ENCODE results near the gene SH3D21.

Gene SH3D21

GRCh38 chr1:36339615-36340014, 33.4 kb downstream of the SH3D21 start:
- Mint-ChIP-seq H3K27ac (peak overlapping the region; percentile 17 to 32 (median 28)), H3K27me3 (ENCODE audit: low read depth) (peaks cover 4% of the 10 kb centered on the region), H3K36me3 (ENCODE audit: low read depth) (peaks cover 8% of the 10 kb centered on the region), H3K9me3 (no peaks in the 10 kb centered on the region), H3K4me3 (no peak overlapping the region), H3K4me1 (no peaks in the 10 kb centered on the region)
- TF ChIP-seq CTCF (IDR thresholded peaks at IDR 0.05; ENCODE audit: unreplicated experiment in 3 of 3), result no peak

- peaks cover 15% of the 10 kb centered on the region for H3K36me3 Mint-ChIP-seq (ENCODE audit: low read depth)
- no peak overlapping the region for H3K27ac Mint-ChIP-seq
- H3K4me1 Mint-ChIP-seq, result no peaks in the 10 kb centered on the region
- peaks cover 2% of the 10 kb centered on the region for H3K27me3 Mint-ChIP-seq (ENCODE audit: low read depth)
- no peaks in the 10 kb centered on the region for H3K9me3 Mint-ChIP-seq
- H3K4me3 Mint-ChIP-seq, result no peak overlapping the region
- no peak for TF ChIP-seq CTCF (IDR thresholded peaks at IDR 0.05; ENCODE audit: unreplicated experiment in 3 of 3)
Measured at GRCh38 chr1:36341626-36342320, 35.6 kb downstream of the SH3D21 start.

GRCh38 chr1:36342426-36343185, 36.4 kb downstream of the SH3D21 start:
- Mint-ChIP-seq H3K4me3 (no peak overlapping the region), H3K9me3 (no peaks in the 10 kb centered on the region), H3K36me3 (ENCODE audit: low read depth) (peaks cover 22% of the 10 kb centered on the region), H3K27me3 (ENCODE audit: low read depth) (no peaks in the 10 kb centered on the region), H3K27ac (no peak overlapping the region), H3K4me1 (no peaks in the 10 kb centered on the region)
- peak; percentile 21 to 41 (median 39) for TF ChIP-seq CTCF (IDR thresholded peaks at IDR 0.05; ENCODE audit: unreplicated experiment in 3 of 3)

GRCh38 chr1:36343651-36344394, 37.7 kb downstream of the SH3D21 start:
- TF ChIP-seq CTCF (IDR thresholded peaks at IDR 0.05; ENCODE audit: unreplicated experiment in 3 of 3), result no peak
- H3K36me3 Mint-ChIP-seq (ENCODE audit: low read depth), result peaks cover 31% of the 10 kb centered on the region

GRCh38 chr1:36344395-36344680, 38.2 kb downstream of the SH3D21 start:
- Mint-ChIP-seq H3K9me3 (no peaks in the 10 kb centered on the region), H3K4me3 (no peak overlapping the region)
- no peak for TF ChIP-seq CTCF (IDR thresholded peaks at IDR 0.05; ENCODE audit: unreplicated experiment in 3 of 3)

More at GRCh38 chr1:36343651-36344394, 37.7 kb downstream of the SH3D21 start:
- H3K27me3 Mint-ChIP-seq (ENCODE audit: low read depth), result no peaks in the 10 kb centered on the region
- no peaks in the 10 kb centered on the region for H3K4me1 Mint-ChIP-seq
- H3K9me3 Mint-ChIP-seq, result no peaks in the 10 kb centered on the region
- H3K27ac Mint-ChIP-seq, result no peak overlapping the region
- no peak overlapping the region for H3K4me3 Mint-ChIP-seq

More at GRCh38 chr1:36344395-36344680, 38.2 kb downstream of the SH3D21 start:
- Mint-ChIP-seq H3K27me3 (ENCODE audit: low read depth) (no peaks in the 10 kb centered on the region), H3K36me3 (ENCODE audit: low read depth) (peaks cover 31% of the 10 kb centered on the region), H3K4me1 (no peaks in the 10 kb centered on the region), H3K27ac (no peak overlapping the region)

All from nephron (organoid).